Measurements from ENCODE around the gene KCNIP3.
"Not testable (repeated sequence)": the region's sequence is repeated elsewhere in the genome, so short reads cannot be mapped to it uniquely, and the experiment has no call there.

DNA sequence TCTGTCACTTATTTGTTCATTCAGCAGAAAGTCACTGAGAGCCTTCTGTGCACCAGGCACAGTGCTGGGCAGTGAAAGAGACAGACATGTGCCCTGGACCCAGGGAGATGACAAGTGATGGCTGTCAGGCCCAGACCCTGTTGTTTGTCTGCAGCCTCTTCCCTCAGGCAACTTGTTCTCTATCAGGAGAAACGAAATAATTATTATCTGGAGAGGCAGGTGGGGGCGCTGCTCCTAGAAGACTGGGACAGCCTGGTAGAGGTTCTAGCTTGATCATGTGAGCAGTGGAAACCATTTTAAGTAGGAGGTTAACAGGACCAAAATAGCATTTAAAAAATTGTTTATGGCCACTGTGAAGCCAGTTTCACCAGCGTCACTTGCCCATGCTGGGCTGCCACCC, 107.5 kb downstream of the KCNIP3 start:
- TF ChIP-seq EZH2 (IDR thresholded peaks at IDR 0.05); POLR2AphosphoS5 (IDR thresholded peaks at IDR 0.05; ENCODE audit: borderline replicate concordance, low read depth, low read length): not testable (repeated sequence)
